ENCODE data around the gene ZFYVE19. TPM values are rescaled to one million over a fixed set of nuclear protein-coding genes. Genes with fewer than 3 reads are reported as not detected.

The ZFYVE19 gene
- total RNA-seq, 2 donors from 2014 or later, result 39.8 to 43.3 TPM

DNA sequence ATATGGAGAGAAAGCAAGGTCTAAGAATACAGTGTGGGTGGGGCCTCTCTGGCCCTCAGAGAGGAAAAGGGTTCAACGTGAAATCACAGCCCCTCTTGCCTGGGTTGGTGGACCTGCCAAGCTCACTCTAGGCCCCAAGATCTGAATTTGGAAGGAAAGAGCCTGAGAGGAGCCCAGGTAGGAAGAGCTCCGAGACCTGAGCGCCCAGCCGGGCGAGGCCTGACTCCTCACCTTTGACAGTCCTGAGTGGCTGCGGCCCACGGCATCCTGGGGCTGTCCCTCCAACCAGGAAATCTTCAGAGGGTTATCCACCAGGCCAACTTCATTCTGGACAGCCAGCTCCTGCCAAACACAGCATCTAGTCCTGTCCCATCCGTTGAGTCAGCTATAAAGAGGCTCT, 33.4 kb upstream of the ZFYVE19 start:
- WGBS, result 91% methylated on average over 8 of the region's 8 CpGs
- peaks cover 26% of the 10 kb centered on the region for H3K4me1 ChIP-seq (replicated peaks)
- no peak for DNase-seq (ENCODE audit: low spot score)
- no peak overlapping the region for H3K4me3 ChIP-seq
- peaks cover 0 to 4% of the 10 kb centered on the region in 2 donors for H3K36me3 ChIP-seq
- TF ChIP-seq POLR2AphosphoS5 (IDR thresholded peaks at IDR 0.05) (no peak), POLR2A (IDR thresholded peaks at IDR 0.05) (no peak)
- TF ChIP-seq, protein P1, sequence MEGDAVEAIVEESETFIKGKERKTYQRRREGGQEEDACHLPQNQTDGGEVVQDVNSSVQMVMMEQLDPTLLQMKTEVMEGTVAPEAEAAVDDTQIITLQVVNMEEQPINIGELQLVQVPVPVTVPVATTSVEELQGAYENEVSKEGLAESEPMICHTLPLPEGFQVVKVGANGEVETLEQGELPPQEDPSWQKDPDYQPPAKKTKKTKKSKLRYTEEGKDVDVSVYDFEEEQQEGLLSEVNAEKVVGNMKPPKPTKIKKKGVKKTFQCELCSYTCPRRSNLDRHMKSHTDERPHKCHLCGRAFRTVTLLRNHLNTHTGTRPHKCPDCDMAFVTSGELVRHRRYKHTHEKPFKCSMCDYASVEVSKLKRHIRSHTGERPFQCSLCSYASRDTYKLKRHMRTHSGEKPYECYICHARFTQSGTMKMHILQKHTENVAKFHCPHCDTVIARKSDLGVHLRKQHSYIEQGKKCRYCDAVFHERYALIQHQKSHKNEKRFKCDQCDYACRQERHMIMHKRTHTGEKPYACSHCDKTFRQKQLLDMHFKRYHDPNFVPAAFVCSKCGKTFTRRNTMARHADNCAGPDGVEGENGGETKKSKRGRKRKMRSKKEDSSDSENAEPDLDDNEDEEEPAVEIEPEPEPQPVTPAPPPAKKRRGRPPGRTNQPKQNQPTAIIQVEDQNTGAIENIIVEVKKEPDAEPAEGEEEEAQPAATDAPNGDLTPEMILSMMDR (IDR thresholded peaks at IDR 0.05), result no peak
- no peak overlapping the region for H3K27ac ChIP-seq
- H3K27me3 ChIP-seq (replicated peaks; ENCODE audit: insufficient read depth), result no peaks in the 10 kb centered on the region
- intact Hi-C loops (cut with DNase I), result no loop called here
- H3K9me3 ChIP-seq, result no peaks in the 10 kb centered on the region

DNA sequence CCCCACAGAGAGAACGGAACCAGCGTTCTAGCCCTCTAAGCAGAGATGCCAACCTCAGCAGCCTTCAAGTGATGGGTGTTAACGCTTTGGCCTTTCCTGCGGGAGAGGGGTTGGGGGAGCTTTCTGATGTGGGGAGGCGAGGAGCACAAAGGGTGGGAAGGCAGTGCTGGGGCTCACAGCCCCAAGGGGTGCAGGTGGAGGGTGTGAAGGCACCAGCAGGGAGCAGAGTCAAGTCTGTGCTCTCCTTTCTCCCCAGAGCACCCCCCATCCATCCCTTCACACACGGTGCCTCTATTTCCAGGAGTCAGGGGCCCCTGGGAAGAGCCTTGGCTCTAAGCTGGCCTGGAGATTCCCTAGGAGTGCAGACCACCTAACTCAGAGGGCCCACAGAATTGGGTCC, 33.0 kb upstream of the ZFYVE19 start:
- peaks cover 0 to 4% of the 10 kb centered on the region in 2 donors for H3K36me3 ChIP-seq
- H3K9me3 ChIP-seq, result no peaks in the 10 kb centered on the region
- H3K4me1 ChIP-seq (replicated peaks), result peaks cover 23% of the 10 kb centered on the region
- intact Hi-C loops (cut with DNase I), result no loop called here
- no peak overlapping the region for H3K27ac ChIP-seq
- DNase-seq (ENCODE audit: low spot score), result no peak
- no peak for TF ChIP-seq POLR2AphosphoS5 (IDR thresholded peaks at IDR 0.05)
- no peaks in the 10 kb centered on the region for H3K27me3 ChIP-seq (replicated peaks; ENCODE audit: insufficient read depth)
- no peak overlapping the region for H3K4me3 ChIP-seq
- 93% methylated on average over 6 of the region's 6 CpGs for WGBS

DNA sequence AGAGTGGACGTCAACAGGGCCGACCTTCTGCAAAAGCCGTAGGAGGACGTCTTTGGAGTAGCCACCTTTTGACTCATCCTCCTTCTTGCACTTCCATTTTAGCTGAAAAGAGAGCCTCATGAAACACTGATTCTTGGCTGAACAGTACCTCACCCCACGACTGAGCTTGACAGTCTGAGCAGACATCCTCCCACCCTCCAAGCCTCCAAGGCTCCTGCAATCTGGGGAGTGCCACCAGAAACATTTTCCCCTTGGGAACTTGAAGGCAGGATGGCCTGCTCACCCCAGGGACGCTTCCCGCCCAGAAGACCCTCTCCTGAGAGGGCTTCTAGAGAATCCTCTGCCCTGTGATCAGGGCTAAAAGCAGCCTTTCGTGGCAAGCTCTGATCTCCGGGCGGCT, 31.9 kb upstream of the ZFYVE19 start:
- no peak overlapping the region for H3K4me3 ChIP-seq
- 94% methylated on average over 10 of the region's 10 CpGs for WGBS
- intact Hi-C loops (cut with DNase I), result no loop called here
- peaks cover 14% of the 10 kb centered on the region for H3K4me1 ChIP-seq (replicated peaks)
- H3K9me3 ChIP-seq, result no peaks in the 10 kb centered on the region
- no peak overlapping the region for H3K27ac ChIP-seq
- DNase-seq (ENCODE audit: low spot score), result no peak
- TF ChIP-seq POLR2A (IDR thresholded peaks at IDR 0.05) (no peak), POLR2AphosphoS5 (IDR thresholded peaks at IDR 0.05) (no peak)
- TF ChIP-seq, protein P1 (IDR thresholded peaks at IDR 0.05), result no peak
- H3K27me3 ChIP-seq (replicated peaks; ENCODE audit: insufficient read depth), result no peaks in the 10 kb centered on the region
- H3K36me3 ChIP-seq, result peaks cover 4% of the 10 kb centered on the region in 2 donors

DNA sequence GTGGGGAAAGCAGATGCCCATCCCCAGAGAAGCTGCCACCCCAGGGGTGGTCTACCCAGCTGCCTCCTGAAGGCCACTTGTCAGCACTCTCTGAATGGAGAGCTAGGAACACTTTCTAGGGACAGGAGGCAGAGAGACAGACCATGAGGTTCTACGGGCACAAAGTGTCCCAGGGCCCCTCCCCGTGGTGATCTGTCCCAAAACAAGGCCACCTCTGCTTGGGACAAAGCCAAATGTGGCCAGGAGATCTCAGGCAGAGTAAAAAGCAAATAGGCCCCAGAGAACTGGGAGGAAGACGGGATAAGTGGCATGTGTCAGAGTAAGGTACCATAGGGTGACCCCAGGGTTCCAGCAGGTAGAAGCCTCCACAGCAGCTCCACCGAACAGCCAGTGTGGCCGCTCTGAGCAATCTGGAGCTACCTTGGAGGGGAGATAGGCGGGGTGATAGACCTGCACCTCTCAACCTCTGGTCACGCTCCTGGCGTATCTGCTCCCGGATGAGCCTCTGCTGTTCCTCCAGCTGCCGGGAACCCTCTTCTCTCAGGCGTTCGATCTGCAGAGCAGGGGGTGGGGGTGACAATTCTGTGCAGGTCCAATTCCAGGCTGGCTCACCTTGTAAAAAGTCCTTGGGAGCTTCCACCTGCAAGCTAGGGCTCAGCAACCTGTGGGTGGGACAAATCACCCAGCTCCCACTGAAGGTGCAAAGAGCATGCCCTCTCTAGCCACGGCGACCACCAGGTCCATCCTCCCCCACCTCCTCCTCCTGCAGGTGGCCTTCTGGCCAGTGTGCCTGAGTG, 31.0 kb upstream of the ZFYVE19 start:
- H3K4me3 ChIP-seq, result no peak overlapping the region
- H3K27me3 ChIP-seq (replicated peaks; ENCODE audit: insufficient read depth), result no peaks in the 10 kb centered on the region
- H3K27ac ChIP-seq, result peak overlapping the region; percentile 72 to 77
- TF ChIP-seq, protein P1 (IDR thresholded peaks at IDR 0.05), result no peak
- TF ChIP-seq POLR2A (IDR thresholded peaks at IDR 0.05) (no peak), POLR2AphosphoS5 (IDR thresholded peaks at IDR 0.05) (no peak)
- H3K36me3 ChIP-seq, result peaks cover 4% of the 10 kb centered on the region in 2 donors
- no peaks in the 10 kb centered on the region for H3K9me3 ChIP-seq
- intact Hi-C loops (cut with DNase I), result no loop called here
- H3K4me1 ChIP-seq (replicated peaks), result peaks cover 6% of the 10 kb centered on the region
- 87% methylated on average over 14 of the region's 14 CpGs for WGBS
- no peak for DNase-seq (ENCODE audit: low spot score)

DNA sequence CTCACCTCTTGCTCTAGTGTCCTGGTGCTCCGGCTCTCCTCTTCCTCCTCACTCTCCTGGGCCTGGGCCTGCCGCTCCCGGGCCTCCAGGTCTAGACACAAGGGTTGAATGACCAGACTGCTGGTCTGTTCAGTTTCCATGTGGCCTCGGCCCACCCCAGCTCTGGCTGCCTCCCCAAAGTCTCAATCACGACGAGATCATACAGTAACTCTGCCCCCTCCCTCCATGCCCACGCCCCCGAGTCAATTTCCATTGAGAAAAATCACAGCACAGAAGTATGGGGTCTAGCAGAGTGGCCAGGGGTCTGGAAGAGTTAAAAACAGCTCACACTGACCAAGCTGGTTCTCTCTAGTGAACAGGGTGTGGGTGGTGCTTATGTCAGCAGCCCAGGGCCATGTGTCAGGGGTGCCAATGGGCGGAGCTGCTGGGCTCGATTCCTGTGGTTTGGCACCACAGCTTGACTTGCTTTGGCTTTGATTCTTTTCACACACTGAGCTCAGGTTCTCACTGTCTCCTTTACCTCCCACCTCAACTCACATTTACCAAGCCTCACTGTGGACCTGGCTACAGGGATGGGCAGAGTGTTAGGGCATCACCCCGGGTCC, 30.2 kb upstream of the ZFYVE19 start:
- Histone ChIP-seq H3K4me3 (no peak overlapping the region), H3K27ac (peak overlapping the region; percentile 72 to 77), H3K4me1 (replicated peaks) (peaks cover 6% of the 10 kb centered on the region), H3K27me3 (replicated peaks; ENCODE audit: insufficient read depth) (no peaks in the 10 kb centered on the region), H3K36me3 (peaks cover 4% of the 10 kb centered on the region in 2 donors), H3K9me3 (no peaks in the 10 kb centered on the region)
- intact Hi-C loops (cut with DNase I), result no loop called here
- TF ChIP-seq POLR2A (IDR thresholded peaks at IDR 0.05) (peak; percentile 62), POLR2AphosphoS5 (IDR thresholded peaks at IDR 0.05) (peak; percentile 92)
- TF ChIP-seq, protein P1 (IDR thresholded peaks at IDR 0.05), result no peak
- 68% methylated on average over 11 of the region's 11 CpGs for WGBS
- DNase-seq (ENCODE audit: low spot score), result peak; percentile 93

Data from prostate gland (tissue), 2 donors.